Measurements from ENCODE around the gene NEUROG1. TPM values are rescaled to one million over a fixed set of nuclear protein-coding genes. Genes with fewer than 3 reads are reported as not detected.

The NEUROG1 gene
- total RNA-seq, 4 donors from 2014 or later, result not detected

DNA sequence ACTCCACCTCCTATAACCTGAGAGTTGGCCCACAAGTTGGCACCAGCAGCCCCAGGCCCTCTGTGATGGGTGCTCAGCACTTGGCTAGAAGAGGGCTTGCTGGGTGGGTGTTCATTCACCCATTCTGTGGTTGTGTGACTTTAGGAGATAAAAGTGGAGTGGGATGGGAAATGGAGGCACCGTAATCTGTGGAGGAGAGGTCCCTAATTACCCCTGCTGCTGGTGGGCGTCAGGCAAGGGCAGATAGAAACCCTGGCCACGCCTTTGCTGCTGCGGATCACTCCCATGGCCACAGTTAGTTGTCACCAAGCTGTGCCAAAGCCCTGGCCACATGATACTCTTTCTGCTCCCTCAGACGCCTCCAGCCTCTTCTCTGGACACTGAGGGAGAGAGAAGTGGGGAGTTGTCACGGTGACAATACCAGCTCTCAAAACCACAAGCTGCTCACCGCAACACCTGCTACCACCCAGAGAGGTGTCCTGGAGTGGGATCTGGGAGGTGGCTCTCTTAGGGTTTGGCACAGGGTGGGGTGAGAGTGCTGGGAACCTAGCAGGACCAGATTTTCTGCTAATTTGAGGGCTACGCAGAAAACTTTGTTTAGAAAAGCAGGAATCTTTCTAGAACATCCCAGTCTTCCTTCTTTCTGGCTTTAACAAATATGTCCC is 12.0 kb upstream of the NEUROG1 start:
- no peak overlapping the region for H3K27ac ChIP-seq
- TF ChIP-seq CTCF (IDR thresholded peaks at IDR 0.05) (no peak), EP300 (IDR thresholded peaks at IDR 0.05) (no peak), POLR2A (IDR thresholded peaks at IDR 0.05) (no peak)
- H3K27me3 ChIP-seq, result peaks cover 0 to 69% of the 10 kb centered on the region in 2 donors
- 60 to 67% methylated on average over 8 of the region's 8 CpGs for WGBS, 2 donors
- no peaks in the 10 kb centered on the region for H3K9me3 ChIP-seq
- DNase-seq (ENCODE audit: low spot score in 2 of 2), result no peak
- no peaks in the 10 kb centered on the region for H3K36me3 ChIP-seq
- no peak overlapping the region for H3K4me3 ChIP-seq
- H3K4me1 ChIP-seq, result peaks cover 0 to 24% (median 14%) of the 10 kb centered on the region in 4 donors

- TF ChIP-seq POLR2A (IDR thresholded peaks at IDR 0.05), result no peak
- TF ChIP-seq EP300 (IDR thresholded peaks at IDR 0.05), result no peak
- TF ChIP-seq CTCF (IDR thresholded peaks at IDR 0.05), result no peak
- peaks cover 0 to 32% (median 14%) of the 10 kb centered on the region in 4 donors for H3K4me1 ChIP-seq
- no peaks in the 10 kb centered on the region for H3K36me3 ChIP-seq
- WGBS, 2 donors, result 38 to 57% methylated on average over 4 of the region's 4 CpGs
- no peak overlapping the region for H3K27ac ChIP-seq
- DNase-seq (ENCODE audit: low spot score in 2 of 2), result no peak
- H3K27me3 ChIP-seq, result peaks cover 0 to 75% of the 10 kb centered on the region in 2 donors
- no peaks in the 10 kb centered on the region for H3K9me3 ChIP-seq
- no peak overlapping the region for H3K4me3 ChIP-seq
Observed at GRCh38 chr5:135546912-135547311, 11.1 kb upstream of the NEUROG1 start.

DNA sequence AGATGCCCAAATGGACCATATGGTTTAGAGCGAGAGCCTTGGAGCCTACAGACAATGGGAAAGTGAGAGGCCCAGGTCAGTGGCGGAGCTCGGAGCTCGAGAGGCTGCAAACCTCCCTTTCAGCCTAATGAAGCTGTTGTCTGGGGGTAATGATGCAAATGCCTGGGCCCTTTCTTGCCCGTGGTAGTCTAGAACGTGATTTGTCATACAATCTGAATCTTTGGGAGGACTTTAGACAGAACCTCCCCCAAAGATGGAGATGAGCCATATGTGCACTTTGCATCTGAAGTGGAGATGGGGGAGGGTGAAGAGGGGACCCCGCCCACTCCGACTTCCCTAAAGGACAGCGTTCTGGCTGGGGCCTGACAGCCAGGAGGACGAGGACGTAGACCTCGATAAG is 10.3 kb upstream of the NEUROG1 start:
- Histone ChIP-seq H3K27ac (no peak overlapping the region), H3K27me3 (peaks cover 0 to 82% of the 10 kb centered on the region in 2 donors), H3K36me3 (no peaks in the 10 kb centered on the region), H3K4me3 (no peak overlapping the region), H3K4me1 (peaks cover 0 to 34% (median 14%) of the 10 kb centered on the region in 4 donors), H3K9me3 (no peaks in the 10 kb centered on the region)
- DNase-seq (ENCODE audit: low spot score in 2 of 2), result no peak
- TF ChIP-seq EP300 (IDR thresholded peaks at IDR 0.05) (no peak), POLR2A (IDR thresholded peaks at IDR 0.05) (no peak), CTCF (IDR thresholded peaks at IDR 0.05) (no peak)
- 66% methylated on average over 12 of the region's 12 CpGs for WGBS, 2 donors

DNA sequence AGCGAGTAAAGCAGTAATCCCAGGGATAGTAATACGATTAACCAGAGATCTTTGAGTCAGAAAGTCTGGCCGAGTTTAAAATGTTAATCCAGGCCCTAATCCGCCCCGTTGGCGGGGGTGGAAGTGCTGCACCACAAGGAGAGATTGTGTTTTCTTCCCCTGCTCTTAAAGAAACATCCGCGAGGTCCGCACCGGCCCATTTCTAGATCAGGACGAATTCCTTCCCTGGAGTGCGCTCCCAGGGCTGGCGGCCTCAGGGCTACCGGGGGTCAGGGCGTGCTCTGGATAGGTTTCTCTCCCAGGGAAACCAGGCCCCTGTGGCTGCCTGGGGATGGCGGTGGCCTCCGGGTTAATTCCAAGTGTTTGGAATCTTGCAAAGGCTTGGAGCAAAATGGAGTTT is 9.3 kb upstream of the NEUROG1 start:
- DNase-seq (ENCODE audit: low spot score in 2 of 2), result no peak
- TF ChIP-seq CTCF (IDR thresholded peaks at IDR 0.05), result no peak
- TF ChIP-seq EP300 (IDR thresholded peaks at IDR 0.05), result no peak
- no peak for TF ChIP-seq POLR2A (IDR thresholded peaks at IDR 0.05)
- Histone ChIP-seq H3K4me1 (peaks cover 0 to 34% (median 14%) of the 10 kb centered on the region in 4 donors), H3K36me3 (no peaks in the 10 kb centered on the region), H3K4me3 (peak overlapping the region in 1 of 4 donors; percentile 55), H3K27ac (no peak overlapping the region), H3K27me3 (peaks cover 0 to 90% of the 10 kb centered on the region in 2 donors), H3K9me3 (no peaks in the 10 kb centered on the region)
- 64 to 70% methylated on average over 17 of the region's 17 CpGs for WGBS, 2 donors

- no peak for TF ChIP-seq EP300 (IDR thresholded peaks at IDR 0.05)
- TF ChIP-seq POLR2A (IDR thresholded peaks at IDR 0.05), result no peak
- TF ChIP-seq CTCF (IDR thresholded peaks at IDR 0.05), result no peak
- H3K9me3 ChIP-seq, result no peaks in the 10 kb centered on the region
- DNase-seq (ENCODE audit: low spot score in 2 of 2), result no peak
- WGBS, 2 donors, result 4% methylated on average over 47 to 58 of the region's 77 CpGs
- H3K27me3 ChIP-seq, result peaks cover 0 to 80% of the 10 kb centered on the region in 2 donors
- peak overlapping the region; percentile 28 to 55 (median 40) for H3K4me3 ChIP-seq
- H3K27ac ChIP-seq, result peak overlapping the region in 2 of 4 donors; percentile 31 to 61
- peaks cover 0 to 34% (median 14%) of the 10 kb centered on the region in 4 donors for H3K4me1 ChIP-seq
- no peaks in the 10 kb centered on the region for H3K36me3 ChIP-seq
Observed at GRCh38 chr5:135543485-135544304, 7.9 kb upstream of the NEUROG1 start.

All from tibial nerve (tissue), 4 donors.